Measurements from ENCODE around the gene KIF1C. TPM values are rescaled to one million over a fixed set of nuclear protein-coding genes. Genes with fewer than 3 reads are reported as not detected.

KIF1C gene
- total RNA-seq, result 10 to 100 TPM; 59.5 to 88.9 TPM

DNA sequence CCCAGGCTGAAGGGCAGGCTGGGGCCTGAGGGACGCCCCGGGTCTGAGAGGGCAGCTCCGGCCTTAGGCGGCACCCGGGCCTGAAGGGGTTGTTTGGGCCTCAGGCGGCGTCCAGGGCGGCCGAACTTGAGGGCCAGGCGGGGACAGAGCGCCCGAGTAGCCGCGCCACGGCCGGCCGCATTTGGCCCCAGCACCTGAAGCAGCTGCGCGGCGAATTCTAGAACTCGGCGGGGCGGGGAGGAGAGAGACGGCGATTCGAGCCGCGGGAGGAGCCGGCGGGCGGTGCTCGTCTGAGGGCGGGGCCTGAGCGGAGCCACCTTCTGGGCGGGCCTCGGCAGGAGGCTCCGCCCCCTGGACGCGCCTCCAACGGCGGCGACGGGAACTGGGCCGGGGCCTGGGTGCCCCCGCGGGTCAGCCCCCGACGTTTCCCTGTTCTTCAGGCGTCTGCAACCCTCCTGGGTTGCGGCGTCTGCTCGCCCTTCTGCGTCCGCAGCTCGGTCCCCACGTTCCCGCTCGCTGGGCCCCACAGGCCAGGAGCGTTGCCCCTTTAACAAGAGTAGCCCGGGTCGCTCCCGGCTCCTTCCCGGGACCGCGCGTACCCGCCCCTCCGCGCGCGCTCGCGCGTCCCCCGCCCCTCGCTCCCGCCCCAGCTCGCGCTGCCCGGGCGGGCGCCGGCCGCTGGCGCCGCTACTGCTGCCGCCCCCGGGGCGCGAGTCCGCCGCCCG lies at the start of gene KIF1C, which contains the start of gene INCA1:
TSS of gene KIF1C (plus strand) at position 649 of the 725 bp plus-strand sequence. CDS start 2,297 bp downstream, outside the sequence.
TSS of gene INCA1 (minus strand) at position 221 of the 725 bp plus-strand sequence. CDS start 3,085 bp downstream, outside the sequence.
- Histone ChIP-seq H3K27me3 (replicated peaks; ENCODE audit: insufficient read depth) (no peaks in the 10 kb centered on the region), H3K27ac (peak within 1 kb of the TSS; percentile 93 to 94), H3K36me3 (peaks cover 5 to 13% of the 10 kb centered on the region in 2 donors), H3K4me1 (replicated peaks) (peaks cover 8% of the 10 kb centered on the region), H3K4me3 (peak within 1 kb of the TSS; percentile 92 to 98), H3K9me3 (no peaks in the 10 kb centered on the region)
- TF ChIP-seq POLR2A (IDR thresholded peaks at IDR 0.05) (peak; percentile 89), CTCF (IDR thresholded peaks at IDR 0.05) (peak in 2 of 4 experiments; percentile 51 to 70), POLR2AphosphoS5 (IDR thresholded peaks at IDR 0.05) (peak; percentile 84)
- under 1% methylated on average over 78 of the region's 93 CpGs for WGBS
- peak; percentile 93 for DNase-seq (ENCODE audit: low spot score)
- intact Hi-C loops (cut with DNase I), result loop anchor here (1.0 to 2.0 kb wide), 2 partner anchors 31 to 49 kb away; partner anchors contain the start of genes PFN1 and SPAG7

GRCh38 chr17:4948166-4948930 lies 49.4 kb upstream of the KIF1C start, which contains the start of gene PFN1:
Gene PFN1, minus strand, starts transcription at chr17:4948530. Its CDS starts 136 bp downstream, at chr17:4948394.
- H3K36me3 ChIP-seq, result no peaks in the 10 kb centered on the region
- H3K4me3 ChIP-seq, result peak within 1 kb of the TSS; percentile 94 to 100
- WGBS, result under 1% methylated on average over 57 of the region's 59 CpGs
- peak within 1 kb of the TSS; percentile 88 to 96 for H3K27ac ChIP-seq
- DNase-seq (ENCODE audit: low spot score), result peak; percentile 87
- H3K4me1 ChIP-seq (replicated peaks), result peaks cover 15% of the 10 kb centered on the region
- no peaks in the 10 kb centered on the region for H3K9me3 ChIP-seq
- TF ChIP-seq POLR2A (IDR thresholded peaks at IDR 0.05) (peak; percentile 86), CTCF (IDR thresholded peaks at IDR 0.05) (no peak), POLR2AphosphoS5 (IDR thresholded peaks at IDR 0.05) (peak; percentile 36)
- intact Hi-C loops (cut with DNase I), result loop anchor here (1.0 to 5.0 kb wide), 3 partner anchors 18 to 49 kb away; partner anchors contain the start of genes CAMTA2, INCA1, KIF1C and SPAG7
- H3K27me3 ChIP-seq (replicated peaks; ENCODE audit: insufficient read depth), result no peaks in the 10 kb centered on the region

DNA sequence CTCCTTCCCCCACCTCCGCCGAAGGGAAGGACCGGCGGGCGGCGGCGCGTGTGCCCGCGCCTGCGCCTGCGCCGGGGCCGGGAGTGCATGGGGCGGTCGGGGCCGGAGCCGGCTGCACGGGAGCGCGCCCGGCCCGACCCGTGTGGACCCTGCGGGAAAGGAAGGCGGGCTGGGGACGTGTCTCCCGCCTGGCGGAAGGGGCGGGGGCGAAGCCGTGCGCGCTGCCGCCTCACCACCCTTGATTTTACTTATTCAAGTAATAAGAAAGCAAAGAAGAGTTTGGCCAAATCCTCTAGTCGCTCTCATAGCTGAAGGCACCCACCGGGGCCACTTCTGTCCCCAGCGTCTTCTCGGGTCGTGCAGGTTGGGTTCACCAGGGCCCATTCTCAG lies 48.8 kb upstream of the KIF1C start:
- H3K4me3 ChIP-seq, result peak overlapping the region; percentile 94 to 100
- H3K9me3 ChIP-seq, result no peaks in the 10 kb centered on the region
- WGBS, result under 1% methylated on average over 37 of the region's 40 CpGs
- no peaks in the 10 kb centered on the region for H3K36me3 ChIP-seq
- intact Hi-C loops (cut with DNase I), result loop anchor here (1.0 to 5.0 kb wide), 3 partner anchors 18 to 48 kb away; partner anchors contain the start of genes CAMTA2, INCA1, KIF1C and SPAG7
- peak overlapping the region; percentile 88 to 96 for H3K27ac ChIP-seq
- peaks cover 15% of the 10 kb centered on the region for H3K4me1 ChIP-seq (replicated peaks)
- H3K27me3 ChIP-seq (replicated peaks; ENCODE audit: insufficient read depth), result no peaks in the 10 kb centered on the region
- TF ChIP-seq CTCF (IDR thresholded peaks at IDR 0.05), result peak in 1 of 4 experiments; percentile 8
- TF ChIP-seq POLR2A (IDR thresholded peaks at IDR 0.05), result peak; percentile 49
- TF ChIP-seq POLR2AphosphoS5 (IDR thresholded peaks at IDR 0.05), result no peak
- peak; percentile 73 for DNase-seq (ENCODE audit: low spot score)

GRCh38 chr17:4949321-4950074 lies 48.3 kb upstream of the KIF1C start:
- H3K27ac ChIP-seq, result peak overlapping the region; percentile 88 to 96
- no peaks in the 10 kb centered on the region for H3K27me3 ChIP-seq (replicated peaks; ENCODE audit: insufficient read depth)
- H3K4me1 ChIP-seq (replicated peaks), result peaks cover 15% of the 10 kb centered on the region
- no peaks in the 10 kb centered on the region for H3K9me3 ChIP-seq
- intact Hi-C loops (cut with DNase I), result loop anchor here (2.0 to 5.0 kb wide), 2 partner anchors 17 to 38 kb away; partner anchors contain the start of genes CAMTA2 and SPAG7
- peak; percentile 18 for TF ChIP-seq POLR2A (IDR thresholded peaks at IDR 0.05)
- TF ChIP-seq CTCF (IDR thresholded peaks at IDR 0.05), result no peak
- peak; percentile 44 for DNase-seq (ENCODE audit: low spot score)
- H3K36me3 ChIP-seq, result no peaks in the 10 kb centered on the region
- whole genome bisulfite sequencing, result under 1% methylated on average over 41 of the region's 75 CpGs
- peak overlapping the region; percentile 94 to 100 for H3K4me3 ChIP-seq

Measured in prostate gland (tissue), 2 donors.